K562 (cell line): ENCODE measurements around the gene DBP. TPM values are rescaled to one million over a fixed set of nuclear protein-coding genes. Genes with fewer than 3 reads are reported as not detected.
"Not testable (repeated sequence)": the region's sequence is repeated elsewhere in the genome, so short reads cannot be mapped to it uniquely, and the experiment has no call there.

Experiments
- ATAC-seq: fragments of 200-7000 bp; cut with Tn5 transposase; 3 replicates; pipeline ENCODE4 v1.9.1; 2020; ENCODE audit warnings: moderate library complexity
- BruUV-seq: library from RNA; stranded (reverse); fragments of 400-500 nt; replicated peaks from 2 replicates; lab custom pipeline; 2021; lab: Mats Ljungman, UMichigan
- CTCF ChIA-PET: fragments of 300-600 bp; formaldehyde crosslinking; extraction: SDS; loops from one replicate; lab custom pipeline; 2021; ENCODE audit warnings: low intra/inter-chr PET ratio; lab: Yijun Ruan, JAX
- POLR2A ChIA-PET: fragments of 300-600, 350-650 bp; sonication (Branson Sonifier 250); formaldehyde crosslinking; extraction: SDS; loops from one replicate; lab custom pipeline; 2021; ENCODE audit warnings: antibody characterized with exemption, inconsistent platforms; lab: Yijun Ruan, JAX
- DNase-seq, 4 experiments: peaks; one replicate each; pipeline versions ENCODE4 v3.0.0 to v3.0.0-alpha.2; 2011 to 2018; ENCODE audit warnings: low spot score in 3 of 4, mixed read lengths in 3 of 4; ENCODE audit errors: extremely low read depth in 1 of 4
- FAIRE-seq: peaks from 2 replicates; lab custom pipeline; 2011; peaks lifted over from hg19 to GRCh38; lab: Jason Lieb, UNC
- H2AFZ ChIP-seq: 2 replicates; pipeline ENCODE4 v1.6.0; 2011; ENCODE audit warnings: low read depth, low read length, control low read depth, inconsistent platforms
- H3K27ac ChIP-seq: fragments of 200-600 bp; 3 replicates; pipeline ENCODE4 v1.8.0; 2011; ENCODE audit warnings: low read depth, mild to moderate bottlenecking, control low read depth, inconsistent platforms, low read length, moderate library complexity, mixed read lengths; ENCODE audit errors: extremely low read depth
- H3K27me3 ChIP-seq, 2 experiments: fragments of 300-600 bp in 1 of 2; 2 replicates in 1 of 2; 3 replicates in 1 of 2; pipeline versions ENCODE4 v1.6.0 to v1.8.0; 2011; ENCODE audit warnings: inconsistent platforms in 2 of 2, low read length in 2 of 2, mild to moderate bottlenecking in 1 of 2, mixed read lengths in 1 of 2, moderate library complexity in 1 of 2; ENCODE audit not compliant: control insufficient read depth in 2 of 2, insufficient read depth in 2 of 2
- H3K36me3 ChIP-seq: fragments of 300-600 bp; 3 replicates; pipeline ENCODE4 v1.8.0; 2011; ENCODE audit warnings: mild to moderate bottlenecking, low read length, inconsistent platforms; ENCODE audit not compliant: control insufficient read depth, insufficient read depth
- H3K4me1 ChIP-seq, 2 experiments: fragments of 200-600 bp in 1 of 2; replicated peaks in 1 of 2; 2 replicates in 1 of 2; 3 replicates in 1 of 2; pipeline versions ENCODE4 v1.5.1 to v1.8.0; 2011; ENCODE audit warnings: inconsistent platforms in 2 of 2, low read length in 2 of 2, mild to moderate bottlenecking in 1 of 2, mixed read lengths in 1 of 2, moderate library complexity in 1 of 2; ENCODE audit not compliant: control insufficient read depth in 2 of 2, insufficient read depth in 2 of 2
- H3K4me2 ChIP-seq: 2 replicates; pipeline ENCODE4 v1.6.1; 2011; ENCODE audit warnings: low read length, control low read depth, inconsistent platforms, mixed read lengths; ENCODE audit not compliant: insufficient read depth
- H3K4me3 ChIP-seq: fragments of 200-600 bp; sonication (generic), shearing (Covaris generic); 2 replicates; pipeline ENCODE4 v1.5.1; 2016; ENCODE audit warnings: control low read depth, inconsistent platforms
- H3K79me2 ChIP-seq: fragments of 200-600 bp; 3 replicates; pipeline ENCODE4 v1.8.0; 2011; ENCODE audit warnings: low read length, inconsistent platforms; ENCODE audit not compliant: control insufficient read depth, insufficient read depth
- H3K9ac ChIP-seq, 2 experiments: 2 replicates each; pipeline versions ENCODE4 v1.6.0 to v1.6.1; 2011; ENCODE audit warnings: low read depth in 2 of 2, low read length in 2 of 2, control low read depth in 1 of 2, inconsistent platforms in 1 of 2, mild to moderate bottlenecking in 1 of 2, mixed read lengths in 1 of 2; ENCODE audit not compliant: insufficient read depth in 1 of 2
- H3K9me1 ChIP-seq: one replicate; pipeline ENCODE4 v1.6.0; 2011; ENCODE audit warnings: inconsistent platforms, mild to moderate bottlenecking, low read length, moderate library complexity; ENCODE audit not compliant: control insufficient read depth, insufficient read depth
- H3K9me3 ChIP-seq: replicated peaks from 2 replicates; pipeline ENCODE4 v1.5.1; 2011; ENCODE audit warnings: low read depth, low read length, inconsistent platforms; ENCODE audit not compliant: control insufficient read depth, insufficient read depth
- H4K20me1 ChIP-seq: replicated peaks from 2 replicates; pipeline ENCODE4 v1.6.1; 2011; ENCODE audit warnings: low read length, inconsistent platforms, mixed read lengths; ENCODE audit not compliant: control insufficient read depth, insufficient read depth
- FOXJ2 ChIP-seq: fragments of 200-800 bp; sonication (Bioruptor generic); IDR thresholded peaks from 2 replicates; pipeline ENCODE4 v1.6.1; 2016; ENCODE audit warnings: missing genetic modification characterization, missing compliant biosample characterization
- MAFK ChIP-seq: IDR thresholded peaks from 2 replicates; pipeline ENCODE4 v1.6.1; 2011; ENCODE audit warnings: low read length, improper control_type of control experiment
- POLR2AphosphoS5 ChIP-seq: IDR thresholded peaks from 2 replicates; pipeline ENCODE4 v1.6.1; 2011; ENCODE audit warnings: mild to moderate bottlenecking, low read depth, low read length, moderate library complexity; ENCODE audit not compliant: control insufficient read depth, insufficient read depth
- ZNF277 ChIP-seq: fragments of 250-450 bp; sonication (Bioruptor Pico); IDR thresholded peaks from 2 replicates; pipeline ENCODE4 v1.8.0; 2022; ENCODE audit warnings: inconsistent platforms, mild to moderate bottlenecking, moderate library complexity, borderline replicate concordance
- ZNF507 ChIP-seq: conservative IDR thresholded peaks from 2 replicates; pipeline ENCODE4 v1.6.1; 2017; ENCODE audit warnings: missing genetic modification characterization, missing compliant biosample characterization
- WGBS: fragments of 100-300 bp; shearing (Covaris generic); methylation state at CpG from one replicate; pipeline ENCODE4 v1.1.6; 2016; ENCODE audit warnings: low coverage, mixed read lengths; ENCODE audit not compliant: insufficient coverage; ENCODE audit errors: missing lambda C conversion rate; 5-methylcytosine and 5-hydroxymethylcytosine counted together
- in situ Hi-C: fragments of 300-500 bp; cut with MboI; formaldehyde crosslinking; loops from 4 replicates; pipeline ENCODE4 v1.15.0; 2018; ENCODE audit warnings: inconsistent platforms, mixed read lengths
- intact Hi-C: fragments of 100-400 bp; cut with micrococcal nuclease; formaldehyde crosslinking; loops from 2 replicates; pipeline ENCODE4 v1.14.2; 2022
- polyA plus RNA-seq, 8 experiments: library from polyadenylated mRNA; depleted of rRNA in 4 of 8; stranded (reverse) in 5 of 8; unstranded in 3 of 8; fragments of >200 nt; fragmentation: Nextera tagmentation in 2 of 8; fragmentation: Illumina TruSeq in 1 of 8; extraction: Ambion mirVana in 2 of 8; extraction: Trizol in 1 of 8; gene quantifications; 2 replicates each; pipeline versions ENCODE4 v1.2.1 to v1.2.3, GENCODE V29; 2011 to 2014; ENCODE audit warnings: inconsistent platforms in 1 of 8, missing spikeins in 1 of 8
- total RNA-seq, 7 experiments: library from RNA; depleted of rRNA in 6 of 7; stranded (reverse); fragments of >200 nt in 6 of 7; fragmentation: Illumina TruSeq in 2 of 7; extraction: Trizol in 2 of 7; gene quantifications; 2 replicates each; pipeline versions ENCODE4 v1.2.1 to v1.2.3, GENCODE V29; 2011 to 2021; ENCODE audit warnings: low replicate concordance in 1 of 7

The DBP gene
- total and polyA plus RNA-seq, 9 of the 15 experiments (the other 6 are each of a cell fraction or from before 2014, with no cell fraction given) = 0.25 to 5.5 (median 1.8) TPM

GRCh38 chr19:48632692-48633147, 4.5 kb downstream of the DBP start (continued):
- TF ChIP-seq MAFK (peak; percentile 87), ZNF507 (no peak)

- H4K20me1 ChIP-seq, H3K4me3 ChIP-seq, intact Hi-C loops, H3K4me2 ChIP-seq, H3K36me3 ChIP-seq, CTCF ChIA-PET, H3K9me1 ChIP-seq, H3K79me2 ChIP-seq, in situ Hi-C loops, DNase-seq, FAIRE-seq, H2AFZ ChIP-seq, ATAC-seq, H3K27me3 ChIP-seq, H3K9me3 ChIP-seq, BruUV-seq: not testable (repeated sequence)
- Histone ChIP-seq H3K9ac (peak overlapping the region in 1 of 2 experiments; percentile 7; a peak in 1 of 4 replicates), H3K4me1 (peaks cover 32 to 86% of the 10 kb centered on the region in 2 experiments), H3K27ac (0 out of 3 replicates have a peak overlapping the region, but pooled peaks have one; percentile 88)
- WGBS = 90% methylated on average over 11 of the region's 11 CpGs
- POLR2A ChIA-PET = interaction anchor here (0.7 to 2.4 kb wide), 7 partner anchors 8 to 322 kb away, joined by 3 to 18 read pairs (median 4); partner anchors contain the start of genes RPL18 and SPHK2
Measured at GRCh38 chr19:48632286-48632685, 4.9 kb downstream of the DBP start.

GRCh38 chr19:48631225-48631624, 6.0 kb downstream of the DBP start:
- H3K9me1 ChIP-seq = peaks cover 4% of the 10 kb centered on the region
- in situ Hi-C loops = no loop called here
- intact Hi-C loops = no loop called here
- BruUV-seq = no TSS peak
- H3K4me1 ChIP-seq = peaks cover 27 to 79% of the 10 kb centered on the region in 2 experiments
- H3K9me3 ChIP-seq = no peaks in the 10 kb centered on the region
- ATAC-seq (no peak), DNase-seq (no peak), FAIRE-seq (no peak)
- CTCF ChIA-PET = no interaction called here
- H3K36me3 ChIP-seq = peaks cover 3% of the 10 kb centered on the region; the same call in 1 of the 3 replicates
- peaks cover 7% of the 10 kb centered on the region; the same call in 2 of the 3 replicates for H3K79me2 ChIP-seq
- no peaks in the 10 kb centered on the region for H4K20me1 ChIP-seq
- 58% methylated on average over 3 of the region's 3 CpGs for WGBS
- no peak overlapping the region for H2AFZ ChIP-seq
- H3K9ac ChIP-seq = no peak overlapping the region
- no peak overlapping the region for H3K27ac ChIP-seq
- no peak overlapping the region for H3K4me2 ChIP-seq
- H3K27me3 ChIP-seq = no peaks in the 10 kb centered on the region
- no peak overlapping the region for H3K4me3 ChIP-seq
- POLR2A ChIA-PET = interaction anchor here (0.6 to 1.7 kb wide), 5 partner anchors 12 to 317 kb away, joined by 3 to 9 read pairs (median 4); partner anchors contain the start of genes RPL18 and SPHK2
- no peak for TF ChIP-seq FOXJ2 (tag)
- no peak for TF ChIP-seq POLR2AphosphoS5
- no peak for TF ChIP-seq ZNF277 (CRISPR knock-in tag)
